ENCODE measurements around the gene PLEKHA7.

PLEKHA7 gene

GRCh38 chr11:16784097-16784496 lies 230.1 kb downstream of the PLEKHA7 start:
- peaks cover 0 to 4% (median 3%) of the 10 kb centered on the region in 5 donors for H3K36me3 ChIP-seq (ENCODE audit: control insufficient read depth in 5 of 5, insufficient read depth in 5 of 5, low read length in 5 of 5)

GRCh38 chr11:16783321-16783801 lies 230.9 kb downstream of the PLEKHA7 start:
- Histone ChIP-seq H3K4me1 (ENCODE audit: control insufficient read depth in 5 of 5, insufficient read depth in 5 of 5, low read length in 5 of 5) (peaks cover 5 to 38% (median 27%) of the 10 kb centered on the region in 5 donors), H3K9me3 (ENCODE audit: control insufficient read depth in 5 of 5, low read length in 5 of 5) (no peaks in the 10 kb centered on the region), H3K36me3 (ENCODE audit: control insufficient read depth in 5 of 5, insufficient read depth in 5 of 5, low read length in 5 of 5) (peaks cover 0 to 8% (median 3%) of the 10 kb centered on the region in 5 donors), H3K9ac (ENCODE audit: low read length in 5 of 5) (no peak overlapping the region), H3K27ac (ENCODE audit: low read depth, low read length) (no peak overlapping the region), H3K27me3 (ENCODE audit: control insufficient read depth in 5 of 5, insufficient read depth in 4 of 5, low read length in 5 of 5) (no peaks in the 10 kb centered on the region), H3K4me3 (ENCODE audit: low read depth in 1 of 5, low read length in 5 of 5) (no peak overlapping the region)

More at GRCh38 chr11:16784097-16784496, 230.1 kb downstream of the PLEKHA7 start:
- H3K27me3 ChIP-seq (ENCODE audit: control insufficient read depth in 5 of 5, insufficient read depth in 4 of 5, low read length in 5 of 5), result no peaks in the 10 kb centered on the region
- H3K9ac ChIP-seq (ENCODE audit: low read length in 5 of 5), result peak overlapping the region in 1 of 5 donors; percentile 36
- H3K9me3 ChIP-seq (ENCODE audit: control insufficient read depth in 5 of 5, low read length in 5 of 5), result no peaks in the 10 kb centered on the region
- H3K4me3 ChIP-seq (ENCODE audit: low read depth in 1 of 5, low read length in 5 of 5), result no peak overlapping the region
- H3K27ac ChIP-seq (ENCODE audit: low read depth, low read length), result no peak overlapping the region
- H3K4me1 ChIP-seq (ENCODE audit: control insufficient read depth in 5 of 5, insufficient read depth in 5 of 5, low read length in 5 of 5), result peaks cover 7 to 45% (median 34%) of the 10 kb centered on the region in 5 donors

DNA sequence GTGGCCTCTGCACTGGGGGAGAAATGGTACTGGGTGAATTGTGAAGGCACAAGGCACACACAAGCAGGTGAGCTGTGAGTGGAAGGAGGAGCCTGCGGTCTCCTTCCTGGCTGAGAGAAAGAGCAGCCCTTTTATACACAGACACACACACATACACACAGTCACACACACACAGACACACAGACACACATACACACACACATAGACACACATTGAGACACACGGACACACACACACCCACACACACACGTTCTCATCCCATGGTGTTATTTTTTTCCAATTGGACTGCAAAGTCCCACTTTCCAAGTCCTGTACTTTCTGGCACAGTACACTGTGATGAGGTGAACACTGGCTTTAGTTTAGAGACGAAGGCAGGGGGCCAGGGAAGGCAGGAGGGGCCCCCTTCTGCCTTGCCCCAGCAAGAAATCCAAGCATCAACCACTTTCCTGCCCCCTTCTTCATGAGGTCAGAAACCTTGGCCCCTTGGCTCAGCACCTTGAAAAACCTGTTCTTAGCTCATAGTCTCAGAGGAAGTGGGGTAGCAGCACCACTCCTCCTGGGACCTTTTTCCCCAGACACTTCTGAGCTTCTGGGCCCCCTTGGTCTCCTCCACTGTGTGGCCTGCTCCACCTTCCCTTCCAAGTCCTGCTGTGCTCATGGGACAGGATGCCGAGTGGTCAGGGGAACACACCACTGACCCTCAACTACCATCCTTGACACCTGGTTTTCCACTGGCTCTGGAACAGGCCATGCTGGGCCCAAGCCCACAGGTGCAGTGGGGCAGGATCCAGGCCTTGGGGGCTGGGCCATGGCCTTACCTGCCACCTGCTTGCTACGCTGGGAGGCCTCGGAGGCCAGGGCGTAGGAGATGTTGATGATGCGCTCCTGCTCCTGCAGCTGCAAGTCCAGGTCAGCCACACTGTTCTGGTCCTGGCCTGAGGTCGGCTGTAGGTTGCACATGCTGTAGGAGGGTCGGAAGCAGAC lies 232.0 kb downstream of the PLEKHA7 start:
- Histone ChIP-seq H3K4me1 (ENCODE audit: control insufficient read depth in 5 of 5, insufficient read depth in 5 of 5, low read length in 5 of 5) (peaks cover 2 to 27% (median 15%) of the 10 kb centered on the region in 5 donors), H3K9ac (ENCODE audit: low read length in 5 of 5) (no peak overlapping the region), H3K27me3 (ENCODE audit: control insufficient read depth in 5 of 5, insufficient read depth in 4 of 5, low read length in 5 of 5) (no peaks in the 10 kb centered on the region), H3K27ac (ENCODE audit: low read depth, low read length) (no peak overlapping the region), H3K4me3 (ENCODE audit: low read depth in 1 of 5, low read length in 5 of 5) (no peak overlapping the region), H3K36me3 (ENCODE audit: control insufficient read depth in 5 of 5, insufficient read depth in 5 of 5, low read length in 5 of 5) (peaks cover 0 to 10% (median 3%) of the 10 kb centered on the region in 5 donors), H3K9me3 (ENCODE audit: control insufficient read depth in 5 of 5, low read length in 5 of 5) (no peaks in the 10 kb centered on the region)

- Histone ChIP-seq H3K27ac (ENCODE audit: low read depth, low read length) (no peak overlapping the region), H3K36me3 (ENCODE audit: control insufficient read depth in 5 of 5, insufficient read depth in 5 of 5, low read length in 5 of 5) (peaks cover 0 to 10% (median 3%) of the 10 kb centered on the region in 5 donors), H3K4me3 (ENCODE audit: low read depth in 1 of 5, low read length in 5 of 5) (no peak overlapping the region), H3K9me3 (ENCODE audit: control insufficient read depth in 5 of 5, low read length in 5 of 5) (no peaks in the 10 kb centered on the region), H3K4me1 (ENCODE audit: control insufficient read depth in 5 of 5, insufficient read depth in 5 of 5, low read length in 5 of 5) (peaks cover 0 to 19% (median 6%) of the 10 kb centered on the region in 5 donors), H3K9ac (ENCODE audit: low read length in 5 of 5) (no peak overlapping the region), H3K27me3 (ENCODE audit: control insufficient read depth in 5 of 5, insufficient read depth in 4 of 5, low read length in 5 of 5) (no peaks in the 10 kb centered on the region)
These were observed 233.3 kb downstream of the PLEKHA7 start for GRCh38 chr11:16780698-16781550.

DNA sequence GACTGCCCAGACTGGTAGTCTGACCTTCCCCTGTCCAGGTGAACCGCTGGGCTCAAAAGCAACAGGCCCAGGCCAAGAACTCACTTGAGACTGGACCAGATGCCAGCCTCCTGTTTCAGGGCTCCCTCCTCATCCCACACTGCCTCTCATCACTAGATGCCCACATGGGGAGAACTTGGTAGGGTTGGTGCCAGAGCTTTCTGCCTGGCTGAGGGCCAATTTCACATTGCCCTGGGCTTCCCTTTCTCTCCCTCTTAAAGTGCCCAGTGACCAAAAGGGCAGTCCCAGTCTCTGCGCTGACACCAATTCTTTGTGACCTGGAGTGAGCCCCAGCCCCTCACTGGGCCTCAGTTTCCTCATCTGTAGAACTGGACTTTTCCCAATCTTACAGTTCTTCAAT lies 234.1 kb downstream of the PLEKHA7 start:
- H3K9ac ChIP-seq (ENCODE audit: low read length in 5 of 5), result no peak overlapping the region
- H3K27ac ChIP-seq (ENCODE audit: low read depth, low read length), result no peak overlapping the region
- H3K9me3 ChIP-seq (ENCODE audit: control insufficient read depth in 5 of 5, low read length in 5 of 5), result no peaks in the 10 kb centered on the region
- peaks cover 0 to 11% (median 0%) of the 10 kb centered on the region in 5 donors for H3K4me1 ChIP-seq (ENCODE audit: control insufficient read depth in 5 of 5, insufficient read depth in 5 of 5, low read length in 5 of 5)
- H3K4me3 ChIP-seq (ENCODE audit: low read depth in 1 of 5, low read length in 5 of 5), result no peak overlapping the region
- no peaks in the 10 kb centered on the region for H3K27me3 ChIP-seq (ENCODE audit: control insufficient read depth in 5 of 5, insufficient read depth in 4 of 5, low read length in 5 of 5)
- peaks cover 0 to 10% (median 3%) of the 10 kb centered on the region in 5 donors for H3K36me3 ChIP-seq (ENCODE audit: control insufficient read depth in 5 of 5, insufficient read depth in 5 of 5, low read length in 5 of 5)

- H3K9ac ChIP-seq (ENCODE audit: low read length in 5 of 5), result no peak overlapping the region
- H3K9me3 ChIP-seq (ENCODE audit: control insufficient read depth in 5 of 5, low read length in 5 of 5), result no peaks in the 10 kb centered on the region
- H3K4me1 ChIP-seq (ENCODE audit: control insufficient read depth in 5 of 5, insufficient read depth in 5 of 5, low read length in 5 of 5), result peaks cover 0 to 8% (median 0%) of the 10 kb centered on the region in 5 donors
- H3K27me3 ChIP-seq (ENCODE audit: control insufficient read depth in 5 of 5, insufficient read depth in 4 of 5, low read length in 5 of 5), result no peaks in the 10 kb centered on the region
- peaks cover 0 to 10% (median 3%) of the 10 kb centered on the region in 5 donors for H3K36me3 ChIP-seq (ENCODE audit: control insufficient read depth in 5 of 5, insufficient read depth in 5 of 5, low read length in 5 of 5)
- no peak overlapping the region for H3K4me3 ChIP-seq (ENCODE audit: low read depth in 1 of 5, low read length in 5 of 5)
- H3K27ac ChIP-seq (ENCODE audit: low read depth, low read length), result no peak overlapping the region
These were observed 234.8 kb downstream of the PLEKHA7 start for GRCh38 chr11:16779436-16779835.

DNA sequence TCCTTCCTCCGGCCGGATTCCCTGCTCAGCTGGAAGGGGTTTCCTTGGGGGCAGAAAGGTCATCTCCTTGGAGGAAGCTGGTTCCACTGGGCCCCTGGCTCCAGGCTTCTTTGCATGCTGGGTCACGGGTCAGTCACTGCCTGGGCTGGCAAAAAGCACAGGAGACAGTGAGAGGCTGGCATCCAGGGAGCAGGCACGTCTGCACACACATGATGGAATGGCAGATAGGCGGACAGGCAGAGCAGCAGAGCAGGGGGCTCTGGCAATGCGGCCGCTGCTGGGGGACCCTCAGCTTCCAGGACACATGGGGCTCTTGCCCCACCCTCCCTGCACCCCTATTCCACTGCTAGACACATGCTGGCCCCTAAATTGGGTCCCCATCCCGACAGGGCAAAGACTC lies 235.3 kb downstream of the PLEKHA7 start:
- Histone ChIP-seq H3K4me1 (ENCODE audit: control insufficient read depth in 5 of 5, insufficient read depth in 5 of 5, low read length in 5 of 5) (peaks cover 0 to 8% (median 0%) of the 10 kb centered on the region in 5 donors), H3K9ac (ENCODE audit: low read length in 5 of 5) (no peak overlapping the region), H3K36me3 (ENCODE audit: control insufficient read depth in 5 of 5, insufficient read depth in 5 of 5, low read length in 5 of 5) (peaks cover 0 to 10% (median 3%) of the 10 kb centered on the region in 5 donors), H3K4me3 (ENCODE audit: low read depth in 1 of 5, low read length in 5 of 5) (no peak overlapping the region), H3K27me3 (ENCODE audit: control insufficient read depth in 5 of 5, insufficient read depth in 4 of 5, low read length in 5 of 5) (no peaks in the 10 kb centered on the region), H3K9me3 (ENCODE audit: control insufficient read depth in 5 of 5, low read length in 5 of 5) (no peaks in the 10 kb centered on the region), H3K27ac (ENCODE audit: low read depth, low read length) (no peak overlapping the region)

DNA sequence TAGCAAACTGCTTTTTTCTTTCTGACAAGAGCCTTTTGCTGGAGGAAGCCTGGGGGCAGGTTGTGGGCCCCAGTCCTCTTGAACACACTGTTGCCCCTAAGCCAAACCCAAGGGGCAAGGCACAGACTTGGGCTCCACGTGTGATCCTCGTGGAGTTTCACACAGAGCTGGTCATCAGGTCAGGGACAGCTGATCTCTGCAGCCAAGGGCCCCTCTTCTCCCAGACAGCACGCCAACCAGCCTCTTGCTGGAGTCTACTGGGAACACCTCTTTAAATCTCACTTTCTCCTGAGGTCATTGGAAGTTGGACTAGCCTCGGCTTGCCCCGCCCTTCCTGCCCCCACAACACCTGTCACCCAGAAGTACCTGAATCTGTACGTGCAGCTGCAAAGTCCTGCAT lies 235.9 kb downstream of the PLEKHA7 start:
- Histone ChIP-seq H3K9me3 (ENCODE audit: control insufficient read depth in 5 of 5, low read length in 5 of 5) (no peaks in the 10 kb centered on the region), H3K27ac (ENCODE audit: low read depth, low read length) (no peak overlapping the region), H3K9ac (ENCODE audit: low read length in 5 of 5) (no peak overlapping the region)

DNA sequence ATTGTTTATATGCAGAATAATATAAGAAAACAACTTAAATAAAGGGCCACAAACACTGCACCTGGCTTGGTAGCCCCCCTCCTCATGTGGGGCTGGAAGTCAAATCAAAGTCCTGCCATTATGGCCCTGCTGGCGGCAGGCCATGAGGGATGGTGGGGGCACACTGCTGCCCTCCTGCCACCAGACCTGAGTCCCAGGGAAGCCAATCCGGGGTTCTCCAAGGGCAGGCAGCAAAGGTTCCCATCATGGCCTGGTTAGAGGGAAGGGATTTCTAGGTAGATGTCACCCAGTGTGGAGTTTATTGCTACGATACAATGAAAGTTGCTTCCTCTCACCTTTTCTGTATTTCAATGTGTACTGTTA lies 236.6 kb downstream of the PLEKHA7 start:
- Histone ChIP-seq H3K27ac (ENCODE audit: low read depth, low read length) (no peak overlapping the region), H3K9ac (ENCODE audit: low read length in 5 of 5) (no peak overlapping the region), H3K9me3 (ENCODE audit: control insufficient read depth in 5 of 5, low read length in 5 of 5) (no peaks in the 10 kb centered on the region)

More for the DNA sequence above, 235.9 kb downstream of the PLEKHA7 start:
- Histone ChIP-seq H3K4me1 (ENCODE audit: control insufficient read depth in 5 of 5, insufficient read depth in 5 of 5, low read length in 5 of 5) (peaks cover 0 to 8% (median 0%) of the 10 kb centered on the region in 5 donors), H3K27me3 (ENCODE audit: control insufficient read depth in 5 of 5, insufficient read depth in 4 of 5, low read length in 5 of 5) (no peaks in the 10 kb centered on the region), H3K36me3 (ENCODE audit: control insufficient read depth in 5 of 5, insufficient read depth in 5 of 5, low read length in 5 of 5) (peaks cover 0 to 10% (median 3%) of the 10 kb centered on the region in 5 donors), H3K4me3 (ENCODE audit: low read depth in 1 of 5, low read length in 5 of 5) (no peak overlapping the region)

More for the DNA sequence above, 236.6 kb downstream of the PLEKHA7 start:
- peaks cover 0 to 10% (median 2%) of the 10 kb centered on the region in 5 donors for H3K36me3 ChIP-seq (ENCODE audit: control insufficient read depth in 5 of 5, insufficient read depth in 5 of 5, low read length in 5 of 5)
- no peaks in the 10 kb centered on the region for H3K27me3 ChIP-seq (ENCODE audit: control insufficient read depth in 5 of 5, insufficient read depth in 4 of 5, low read length in 5 of 5)
- peaks cover 0 to 8% (median 0%) of the 10 kb centered on the region in 5 donors for H3K4me1 ChIP-seq (ENCODE audit: control insufficient read depth in 5 of 5, insufficient read depth in 5 of 5, low read length in 5 of 5)
- H3K4me3 ChIP-seq (ENCODE audit: low read depth in 1 of 5, low read length in 5 of 5), result no peak overlapping the region

Data from subcutaneous abdominal adipose tissue (tissue), 5 donors.